Immature natural killer cell (primary cell): Measurements from ENCODE around the gene TUBB2B. TPM values are rescaled to one million over a fixed set of nuclear protein-coding genes. Genes with fewer than 3 reads are reported as not detected.

Experiments
- polyA plus RNA-seq, 3 donors: library from polyadenylated mRNA; unstranded; fragments of 300-500 nt; fragmentation: Illumina TruSeq; gene quantifications; one replicate each; pipeline ENCODE4 v1.2.3, GENCODE V29; 2021

The TUBB2B gene
- polyA plus RNA-seq, 3 donors from 2014 or later = 0.11 TPM; not detected in 2

Other genes starting within 250 kb of the TUBB2B start
- gene NQO2, start 227.8 kb downstream of the TUBB2B start, polyA plus RNA-seq = 10 to 100 TPM; 55.5 to 74.7 (median 67.9) TPM
- gene RIPK1, start 159.2 kb downstream of the TUBB2B start, polyA plus RNA-seq = 10 to 100 TPM; 13.8 to 32.6 (median 23.5) TPM
- gene BPHL, start 108.9 kb downstream of the TUBB2B start, polyA plus RNA-seq = 1 to 10 TPM; 7.5 to 9.7 (median 9.1) TPM
- gene TUBB2A, start 70.1 kb downstream of the TUBB2B start, polyA plus RNA-seq = 1 to 10 TPM; 1.4 to 3.8 (median 2.9) TPM
- gene PSMG4, start 31.3 kb upstream of the TUBB2B start, polyA plus RNA-seq = 10 to 100 TPM; 28.6 to 45.7 (median 29.6) TPM
- under 1 TPM in 2 of 3 donors, not detected in 1; 0.14 to 0.21 TPM for gene SLC22A23, start 229.4 kb upstream of the TUBB2B start, polyA plus RNA-seq